Activated CD4-positive, alpha-beta T cell treated with anti-CD3 and anti-CD28 coated beads, Interleukin-2, amount 10 ng/mL, durations not matched to agents 24 days and 14 days (primary cell): Measurements from ENCODE around the gene RGS19. TPM values are rescaled to one million over a fixed set of nuclear protein-coding genes. Genes with fewer than 3 reads are reported as not detected.
A peak's percentile ranks its signal among the peaks of the same experiment; 100 is the strongest.
"Not testable (repeated sequence)": the region's sequence is repeated elsewhere in the genome, so short reads cannot be mapped to it uniquely, and the experiment has no call there.

Experiments
- DNase-seq: peaks from one replicate; pipeline ENCODE4 v3.0.0; 2022
- H3K27ac Mint-ChIP-seq: one replicate; pipeline ENCODE4 v1.8.0; 2022; ENCODE audit warnings: mild to moderate bottlenecking, mixed read lengths
- H3K27me3 Mint-ChIP-seq: one replicate; pipeline ENCODE4 v1.8.0; 2022; ENCODE audit warnings: mixed read lengths
- H3K36me3 Mint-ChIP-seq: one replicate; pipeline ENCODE4 v1.8.0; 2022; ENCODE audit warnings: low read depth, mild to moderate bottlenecking, mixed read lengths
- H3K4me1 Mint-ChIP-seq: one replicate; pipeline ENCODE4 v1.8.0; 2021; ENCODE audit warnings: mixed read lengths
- H3K4me3 Mint-ChIP-seq: one replicate; pipeline ENCODE4 v1.8.0; 2022; ENCODE audit warnings: mild to moderate bottlenecking, moderate library complexity, mixed read lengths
- H3K9me3 Mint-ChIP-seq: one replicate; pipeline ENCODE4 v1.8.0; 2021; ENCODE audit warnings: mixed read lengths
- intact Hi-C: fragments of 100-400 bp; cut with micrococcal nuclease; formaldehyde crosslinking; loops from one replicate; pipeline ENCODE4 v1.15.1; 2023
- total RNA-seq: library from RNA; stranded (reverse); gene quantifications from 2 replicates; pipeline ENCODE4 v1.2.3, GENCODE V29; 2022

Gene RGS19
- total RNA-seq, 1 donor from 2014 or later, result 50.0 TPM

DNA sequence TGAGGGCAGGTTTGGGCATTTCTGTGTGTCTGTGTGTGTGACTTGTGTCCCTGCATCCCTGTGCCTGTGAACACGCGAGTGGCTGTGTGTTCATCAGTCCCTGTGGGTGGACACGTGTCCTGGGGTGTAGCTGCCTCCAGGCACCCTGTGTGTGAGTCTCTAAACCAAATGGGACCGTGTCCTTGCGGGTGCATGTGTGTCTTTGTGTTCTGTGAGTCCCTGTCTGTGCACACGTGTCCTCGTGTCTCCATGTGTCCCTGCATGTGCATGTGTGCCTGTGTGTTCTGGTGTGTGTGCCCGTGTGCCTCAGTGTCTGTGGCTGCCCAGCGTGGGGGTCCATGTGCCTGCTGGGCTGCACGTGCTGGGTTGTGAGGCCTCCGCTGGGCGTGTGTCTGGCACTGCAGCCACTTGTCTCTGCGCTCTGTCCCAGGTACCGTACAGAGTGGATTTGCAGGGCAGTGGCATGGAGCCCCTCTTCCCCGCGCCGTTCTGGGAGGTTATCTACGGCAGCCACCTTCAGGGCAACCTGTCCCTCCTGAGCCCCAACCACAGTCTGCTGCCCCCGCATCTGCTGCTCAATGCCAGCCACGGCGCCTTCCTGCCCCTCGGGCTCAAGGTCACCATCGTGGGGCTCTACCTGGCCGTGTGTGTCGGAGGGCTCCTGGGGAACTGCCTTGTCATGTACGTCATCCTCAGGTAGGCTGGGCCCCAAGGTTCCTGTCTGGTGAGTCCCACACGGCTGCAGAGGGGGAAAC lies 13.1 kb upstream of the RGS19 start:
- Mint-ChIP-seq H3K36me3 (peaks cover 2% of the 10 kb centered on the region), H3K27ac (no peak overlapping the region), H3K4me3 (no peak overlapping the region), H3K27me3 (peaks cover 3% of the 10 kb centered on the region), H3K4me1 (no peaks in the 10 kb centered on the region), H3K9me3 (peaks cover 7% of the 10 kb centered on the region)
- intact Hi-C loops, result no loop called here
- DNase-seq, result no peak

DNA sequence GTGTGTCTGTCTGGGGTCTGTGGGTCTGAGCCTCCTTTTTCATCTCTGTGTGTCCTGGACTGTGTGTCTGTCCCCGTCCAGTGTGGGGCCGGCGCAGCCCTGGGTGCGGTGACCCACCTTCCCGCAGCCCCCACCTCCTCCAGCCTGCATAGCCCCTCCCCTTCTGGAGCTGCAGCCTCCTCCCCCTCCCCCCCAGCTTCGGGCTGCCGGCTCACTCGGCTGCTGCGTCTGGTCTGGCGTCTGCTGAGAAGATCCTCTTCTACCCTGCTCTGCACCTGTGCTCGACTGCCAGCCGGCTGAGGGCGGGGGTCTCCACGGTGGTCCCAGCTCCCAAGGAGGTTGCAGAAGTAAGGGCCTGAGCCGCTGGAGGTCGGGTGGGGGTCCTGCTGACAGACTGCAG lies 12.5 kb upstream of the RGS19 start:
- DNase-seq, result no peak
- Mint-ChIP-seq H3K4me1 (no peaks in the 10 kb centered on the region), H3K27me3 (peaks cover 3% of the 10 kb centered on the region), H3K9me3 (peaks cover 4% of the 10 kb centered on the region), H3K36me3 (peaks cover under 1% of the 10 kb centered on the region), H3K27ac (no peak overlapping the region), H3K4me3 (no peak overlapping the region)
- intact Hi-C loops, result no loop called here

DNA sequence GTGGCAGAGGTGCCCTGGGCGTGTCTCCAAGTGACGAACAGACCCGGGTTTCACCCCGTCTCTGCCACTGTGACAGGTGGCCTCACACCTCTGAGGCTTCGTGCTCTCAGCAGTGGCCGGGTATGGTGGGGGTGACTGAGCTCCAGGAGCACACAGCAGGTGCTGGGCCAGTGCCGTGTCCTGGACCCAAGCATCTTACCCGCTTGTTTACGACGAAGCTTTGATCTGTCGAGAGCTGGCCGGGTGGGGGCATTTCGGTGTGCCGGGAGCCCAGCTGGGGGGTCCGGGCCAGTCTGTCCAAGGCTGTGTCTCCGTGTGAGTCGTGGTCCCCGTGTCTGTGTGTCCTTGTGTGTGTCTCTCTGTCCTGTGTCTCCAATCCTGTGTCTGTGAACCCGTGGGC lies 12.0 kb upstream of the RGS19 start:
- Mint-ChIP-seq H3K27ac (no peak overlapping the region), H3K27me3 (peaks cover 6% of the 10 kb centered on the region), H3K4me1 (no peaks in the 10 kb centered on the region), H3K36me3 (no peaks in the 10 kb centered on the region), H3K9me3 (no peaks in the 10 kb centered on the region), H3K4me3 (no peak overlapping the region)
- DNase-seq, result no peak
- intact Hi-C loops, result no loop called here

GRCh38 chr20:64090165-64090564 lies 10.8 kb upstream of the RGS19 start:
- DNase-seq, result no peak
- Mint-ChIP-seq H3K9me3 (no peaks in the 10 kb centered on the region), H3K4me1 (no peaks in the 10 kb centered on the region), H3K4me3 (no peak overlapping the region), H3K27ac (no peak overlapping the region), H3K27me3 (peaks cover 17% of the 10 kb centered on the region), H3K36me3 (no peaks in the 10 kb centered on the region)
- intact Hi-C loops, result no loop called here

- H3K9me3 Mint-ChIP-seq, H3K4me3 Mint-ChIP-seq, H3K27ac Mint-ChIP-seq, intact Hi-C loops, DNase-seq, H3K36me3 Mint-ChIP-seq, H3K4me1 Mint-ChIP-seq: not testable (repeated sequence)
- H3K27me3 Mint-ChIP-seq, result peaks cover 25% of the 10 kb centered on the region
These were observed 9.3 kb upstream of the RGS19 start for GRCh38 chr20:64088586-64088985.

DNA sequence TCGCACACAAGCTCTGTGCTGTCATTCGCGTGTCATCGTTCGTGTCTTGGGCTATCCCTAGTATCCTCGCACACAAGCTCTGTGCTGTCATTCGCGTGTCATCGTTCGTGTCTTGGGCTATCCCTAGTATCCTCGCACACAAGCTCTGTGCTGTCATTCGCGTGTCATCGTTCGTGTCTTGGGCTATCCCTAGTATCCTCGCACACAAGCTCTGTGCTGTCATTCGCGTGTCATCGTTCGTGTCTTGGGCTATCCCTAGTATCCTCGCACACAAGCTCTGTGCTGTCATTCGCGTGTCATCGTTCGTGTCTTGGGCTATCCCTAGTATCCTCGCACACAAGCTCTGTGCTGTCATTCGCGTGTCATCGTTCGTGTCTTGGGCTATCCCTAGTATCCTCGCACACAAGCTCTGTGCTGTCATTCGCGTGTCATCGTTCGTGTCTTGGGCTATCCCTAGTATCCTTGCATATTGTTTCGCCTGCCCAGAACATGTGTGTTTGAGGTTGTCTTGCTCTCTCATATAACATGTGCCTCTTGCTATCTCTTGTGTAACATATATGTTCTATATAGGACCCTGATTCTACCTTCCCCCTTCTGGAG lies 8.0 kb upstream of the RGS19 start:
- H3K27me3 Mint-ChIP-seq, result peaks cover 29% of the 10 kb centered on the region
- H3K36me3 Mint-ChIP-seq, DNase-seq, H3K4me3 Mint-ChIP-seq, intact Hi-C loops, H3K9me3 Mint-ChIP-seq, H3K27ac Mint-ChIP-seq: not testable (repeated sequence)
- peaks cover 12% of the 10 kb centered on the region for H3K4me1 Mint-ChIP-seq

DNA sequence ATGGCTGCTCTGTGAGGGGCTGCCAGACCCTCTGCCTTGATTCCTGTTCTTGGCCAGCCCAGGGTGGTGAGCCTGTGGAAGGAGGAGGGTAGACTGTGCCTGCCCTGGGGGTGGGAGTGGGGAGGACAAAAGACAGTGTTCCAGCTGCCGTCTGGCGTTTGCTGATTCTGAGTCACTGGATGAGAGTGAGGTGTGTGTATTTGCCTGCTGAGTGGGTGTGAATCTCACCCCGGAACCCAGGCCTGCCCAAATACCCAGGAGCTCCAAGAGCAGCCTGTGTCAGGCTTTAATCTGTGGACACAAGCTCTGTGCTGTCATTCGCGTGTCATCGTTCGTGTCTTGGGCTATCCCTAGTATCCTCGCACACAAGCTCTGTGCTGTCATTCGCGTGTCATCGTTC lies 7.5 kb upstream of the RGS19 start:
- H3K27me3 Mint-ChIP-seq, result peaks cover 33% of the 10 kb centered on the region
- H3K4me3 Mint-ChIP-seq, result no peak overlapping the region
- DNase-seq, result no peak
- H3K27ac Mint-ChIP-seq, result no peak overlapping the region
- H3K4me1 Mint-ChIP-seq, result peaks cover 14% of the 10 kb centered on the region
- H3K36me3 Mint-ChIP-seq, result no peaks in the 10 kb centered on the region
- intact Hi-C loops, result no loop called here
- H3K9me3 Mint-ChIP-seq, result no peaks in the 10 kb centered on the region

GRCh38 chr20:64084685-64085152 lies 5.4 kb upstream of the RGS19 start:
- no peaks in the 10 kb centered on the region for H3K36me3 Mint-ChIP-seq
- peak overlapping the region; percentile 83 for H3K4me3 Mint-ChIP-seq
- H3K27ac Mint-ChIP-seq, result no peak overlapping the region
- no peak for DNase-seq
- peaks cover 22% of the 10 kb centered on the region for H3K4me1 Mint-ChIP-seq
- H3K27me3 Mint-ChIP-seq, result peaks cover 35% of the 10 kb centered on the region
- no peaks in the 10 kb centered on the region for H3K9me3 Mint-ChIP-seq
- intact Hi-C loops, result no loop called here

DNA sequence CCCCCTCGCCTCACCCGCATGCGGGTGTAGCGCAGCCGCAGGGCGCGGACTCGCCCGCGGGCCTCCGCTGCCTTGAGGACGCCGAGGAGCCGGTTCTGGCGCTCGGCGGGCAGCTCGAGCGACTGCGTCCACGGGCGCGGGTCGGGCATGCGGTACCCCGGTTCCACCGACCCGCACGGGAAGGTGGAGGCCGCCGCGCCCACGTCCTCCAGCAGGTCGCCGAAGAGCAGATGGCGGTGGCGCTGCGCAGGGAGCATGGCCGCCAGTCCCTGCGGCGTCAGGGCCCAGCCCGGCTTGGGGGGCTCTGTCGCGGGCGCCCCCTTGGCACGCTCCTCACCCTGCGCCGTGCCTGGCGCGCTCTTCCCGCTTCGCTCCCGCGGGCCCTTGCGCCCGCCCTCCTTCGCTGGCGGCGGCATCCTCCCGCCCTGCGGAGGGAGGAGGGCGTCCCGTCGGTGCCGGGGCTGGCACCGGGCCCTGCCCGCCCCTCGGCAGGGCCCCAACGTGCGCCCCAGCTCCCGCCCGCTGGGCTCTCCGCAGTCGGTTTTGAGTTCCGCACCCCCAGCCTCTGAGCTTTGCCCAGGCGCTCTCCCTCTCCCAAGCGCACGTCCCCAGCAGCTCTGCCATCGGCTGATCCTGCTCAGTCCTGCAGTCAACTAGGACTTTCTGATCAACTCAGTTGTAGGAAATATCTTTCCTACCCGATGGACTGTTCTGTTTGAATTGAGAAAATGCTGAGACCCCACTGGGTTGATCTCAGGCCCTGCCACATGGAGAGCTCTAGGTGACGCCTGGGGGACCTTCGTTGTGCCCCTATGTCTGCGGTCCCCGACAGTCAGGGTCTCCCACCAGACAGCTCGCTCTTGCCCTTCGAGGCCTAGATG lies 4.7 kb upstream of the RGS19 start, which contains the start of gene LKAAEAR1:
Gene LKAAEAR1 (minus strand): TSS at position 595 of the 881 bp plus-strand sequence. CDS start 179 bp downstream, at position 416.
- intact Hi-C loops, result loop anchor here (1.0 to 2.0 kb wide), 2 partner anchors 21 to 36 kb away; partner anchors contain the start of gene TCEA2
- no peak within 1 kb of the TSS for H3K27ac Mint-ChIP-seq
- peak within 1 kb of the TSS; percentile 83 for H3K4me3 Mint-ChIP-seq
- H3K4me1 Mint-ChIP-seq, result peaks cover 23% of the 10 kb centered on the region
- peaks cover 1% of the 10 kb centered on the region for H3K36me3 Mint-ChIP-seq
- H3K27me3 Mint-ChIP-seq, result peaks cover 35% of the 10 kb centered on the region
- H3K9me3 Mint-ChIP-seq, result no peaks in the 10 kb centered on the region
- DNase-seq, result no peak

DNA sequence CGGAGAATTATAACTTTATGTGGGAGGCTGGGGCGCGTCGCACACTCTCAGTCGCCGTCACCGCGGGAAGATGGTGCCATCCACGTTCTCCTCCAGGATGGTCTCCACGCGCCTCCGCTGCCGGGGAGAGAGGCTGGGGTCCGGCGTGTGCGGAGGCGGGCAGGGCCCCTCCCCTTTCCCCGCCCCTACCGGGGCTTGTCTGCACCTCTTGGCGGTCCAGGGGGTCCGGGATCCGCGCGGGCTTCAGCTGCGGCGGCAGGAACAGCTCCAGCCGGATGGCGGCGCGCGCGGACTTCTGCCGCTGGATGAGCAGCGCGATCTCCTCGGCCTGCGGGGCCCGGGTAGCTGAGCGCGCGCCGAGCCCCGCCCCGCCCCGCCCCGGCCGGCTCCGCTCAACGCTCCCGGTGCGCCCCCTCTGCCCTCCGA lies 4.1 kb upstream of the RGS19 start:
- H3K4me1 Mint-ChIP-seq, result peaks cover 25% of the 10 kb centered on the region
- H3K4me3 Mint-ChIP-seq, result peak overlapping the region; percentile 82
- H3K36me3 Mint-ChIP-seq, result peaks cover 2% of the 10 kb centered on the region
- intact Hi-C loops, result loop anchor here (1.0 to 2.0 kb wide), 2 partner anchors 21 to 37 kb away; partner anchors contain the start of gene TCEA2
- H3K9me3 Mint-ChIP-seq, result no peaks in the 10 kb centered on the region
- peak; percentile 93 for DNase-seq
- no peak overlapping the region for H3K27ac Mint-ChIP-seq
- H3K27me3 Mint-ChIP-seq, result peaks cover 32% of the 10 kb centered on the region

DNA sequence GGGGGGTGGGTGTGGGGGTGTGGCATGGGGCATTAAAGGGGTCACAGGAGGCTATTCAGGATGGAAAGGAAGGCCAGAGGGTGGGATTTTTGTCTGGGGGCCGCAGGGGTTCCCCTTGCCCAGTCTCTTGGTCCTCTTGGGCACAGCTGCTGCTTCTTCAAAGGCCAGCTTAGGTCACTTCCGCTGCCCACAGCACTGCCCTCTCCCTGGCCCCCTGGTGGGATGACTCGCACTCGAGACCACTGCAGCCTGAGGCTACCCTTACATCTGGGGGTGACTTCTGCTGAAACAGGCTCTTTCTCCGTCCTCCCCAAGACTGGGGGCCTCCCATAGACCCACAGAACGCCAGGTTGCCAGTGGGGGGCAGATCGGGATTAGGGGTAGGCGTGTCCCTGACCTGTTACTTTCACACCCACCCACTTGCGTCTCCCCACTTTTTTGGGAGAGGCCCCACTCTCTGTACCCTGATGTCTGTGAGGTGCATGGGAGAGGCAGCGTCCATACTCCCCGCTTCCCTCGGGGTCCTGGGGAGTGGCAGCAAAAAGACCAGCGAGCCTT lies 3.6 kb upstream of the RGS19 start:
- no peak for DNase-seq
- Mint-ChIP-seq H3K9me3 (no peaks in the 10 kb centered on the region), H3K27ac (no peak overlapping the region), H3K4me1 (peaks cover 26% of the 10 kb centered on the region), H3K4me3 (peak overlapping the region; percentile 82), H3K36me3 (peaks cover 3% of the 10 kb centered on the region), H3K27me3 (peaks cover 32% of the 10 kb centered on the region)
- intact Hi-C loops, result loop anchor here (1.0 to 2.0 kb wide), 2 partner anchors 20 to 37 kb away; partner anchors contain the start of gene TCEA2

GRCh38 chr20:64082126-64082731 lies 2.9 kb upstream of the RGS19 start:
- H3K27ac Mint-ChIP-seq, result peak overlapping the region; percentile 45
- intact Hi-C loops, result loop anchor here (2.0 kb wide), 1 partner anchor 19 kb away; the partner anchor contains the start of gene TCEA2
- no peak for DNase-seq

GRCh38 chr20:64081624-64081964 lies 2.3 kb upstream of the RGS19 start:
- Mint-ChIP-seq H3K27ac (no peak overlapping the region), H3K27me3 (peaks cover 30% of the 10 kb centered on the region), H3K4me1 (peaks cover 29% of the 10 kb centered on the region), H3K36me3 (peaks cover 5% of the 10 kb centered on the region), H3K9me3 (no peaks in the 10 kb centered on the region), H3K4me3 (peak overlapping the region; percentile 68)
- intact Hi-C loops, result no loop called here
- no peak for DNase-seq

More at GRCh38 chr20:64082126-64082731, 2.9 kb upstream of the RGS19 start:
- H3K27me3 Mint-ChIP-seq, result peaks cover 32% of the 10 kb centered on the region
- H3K36me3 Mint-ChIP-seq, result peaks cover 5% of the 10 kb centered on the region
- peak overlapping the region; percentile 68 for H3K4me3 Mint-ChIP-seq
- H3K9me3 Mint-ChIP-seq, result no peaks in the 10 kb centered on the region
- peaks cover 27% of the 10 kb centered on the region for H3K4me1 Mint-ChIP-seq
